ENCODE measurements around the gene ZGLP1. TPM values are rescaled to one million over a fixed set of nuclear protein-coding genes. Genes with fewer than 3 reads are reported as not detected.
A peak's percentile ranks its signal among the peaks of the same experiment; 100 is the strongest.

Gene ZGLP1
- total RNA-seq (4.1 and 9.3 TPM in 2 replicates), polyA plus RNA-seq (6.2 and 12.2 TPM in 2 replicates)

DNA sequence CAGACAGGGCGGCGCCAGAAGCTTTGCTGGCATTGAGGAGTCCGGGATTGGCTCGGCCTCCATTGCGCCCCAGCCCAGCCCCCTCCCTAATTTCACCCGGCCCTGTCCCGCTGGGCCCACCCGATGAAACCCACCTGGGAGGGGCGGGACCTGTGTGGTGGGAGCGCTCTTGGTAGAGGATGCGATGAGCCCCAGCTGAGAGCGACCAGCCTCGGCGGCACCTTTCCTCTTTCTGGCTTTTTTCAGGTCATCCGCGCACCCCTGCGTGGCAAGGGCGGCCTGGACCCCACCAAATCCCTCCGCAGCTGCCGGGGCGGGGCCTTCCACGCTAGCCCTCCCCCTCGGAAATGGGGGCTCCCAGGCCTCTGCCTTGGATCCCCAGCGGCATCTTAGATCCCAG is at the start of gene ZGLP1:
Gene ZGLP1, minus strand, starts transcription at position 393 of the 400 bp plus-strand sequence.
- TF ChIP-seq, protein P1, sequence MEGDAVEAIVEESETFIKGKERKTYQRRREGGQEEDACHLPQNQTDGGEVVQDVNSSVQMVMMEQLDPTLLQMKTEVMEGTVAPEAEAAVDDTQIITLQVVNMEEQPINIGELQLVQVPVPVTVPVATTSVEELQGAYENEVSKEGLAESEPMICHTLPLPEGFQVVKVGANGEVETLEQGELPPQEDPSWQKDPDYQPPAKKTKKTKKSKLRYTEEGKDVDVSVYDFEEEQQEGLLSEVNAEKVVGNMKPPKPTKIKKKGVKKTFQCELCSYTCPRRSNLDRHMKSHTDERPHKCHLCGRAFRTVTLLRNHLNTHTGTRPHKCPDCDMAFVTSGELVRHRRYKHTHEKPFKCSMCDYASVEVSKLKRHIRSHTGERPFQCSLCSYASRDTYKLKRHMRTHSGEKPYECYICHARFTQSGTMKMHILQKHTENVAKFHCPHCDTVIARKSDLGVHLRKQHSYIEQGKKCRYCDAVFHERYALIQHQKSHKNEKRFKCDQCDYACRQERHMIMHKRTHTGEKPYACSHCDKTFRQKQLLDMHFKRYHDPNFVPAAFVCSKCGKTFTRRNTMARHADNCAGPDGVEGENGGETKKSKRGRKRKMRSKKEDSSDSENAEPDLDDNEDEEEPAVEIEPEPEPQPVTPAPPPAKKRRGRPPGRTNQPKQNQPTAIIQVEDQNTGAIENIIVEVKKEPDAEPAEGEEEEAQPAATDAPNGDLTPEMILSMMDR (IDR thresholded peaks at IDR 0.05; ENCODE audit: low read depth, low read length): no peak
- no peaks in the 10 kb centered on the region for H3K4me1 ChIP-seq (ENCODE audit: low read depth)
- DNase-seq (ENCODE audit: low read depth in 1 of 2, low spot score in 1 of 2): no peak
- H3K36me3 ChIP-seq: no peaks in the 10 kb centered on the region
- H3K27ac ChIP-seq: no peak within 1 kb of the TSS
- H3K4me3 ChIP-seq: no peak within 1 kb of the TSS
- H3K27me3 ChIP-seq: no peaks in the 10 kb centered on the region
- H3K9me3 ChIP-seq (ENCODE audit: low read depth): no peaks in the 10 kb centered on the region

DNA sequence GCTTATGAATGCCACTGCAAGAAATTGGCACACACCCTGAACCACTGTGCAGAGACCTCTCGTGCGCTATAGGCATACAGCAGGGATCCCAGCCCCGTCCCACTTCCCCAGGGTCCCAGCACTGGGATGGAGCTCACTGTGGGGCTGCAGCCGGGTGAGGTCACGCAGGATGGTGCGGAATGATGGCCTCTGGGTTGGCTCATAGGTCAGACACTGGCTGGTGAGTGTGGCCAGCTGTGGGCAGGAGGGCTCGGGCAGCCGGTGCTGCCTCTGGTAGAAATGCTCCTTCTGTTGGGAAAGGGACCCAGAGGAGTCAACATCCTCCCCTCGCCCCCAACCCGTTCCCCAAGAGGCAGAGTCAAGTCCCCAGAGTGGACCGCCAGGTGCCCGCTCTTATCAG is 46.8 kb upstream of the ZGLP1 start:
- TF ChIP-seq, protein P1 (IDR thresholded peaks at IDR 0.05; ENCODE audit: low read depth, low read length): no peak
- H3K36me3 ChIP-seq: no peaks in the 10 kb centered on the region
- no peaks in the 10 kb centered on the region for H3K27me3 ChIP-seq
- no peak overlapping the region for H3K27ac ChIP-seq
- no peak for DNase-seq (ENCODE audit: low read depth in 1 of 2, low spot score in 1 of 2)
- H3K9me3 ChIP-seq (ENCODE audit: low read depth): no peaks in the 10 kb centered on the region
- H3K4me1 ChIP-seq (ENCODE audit: low read depth): peaks cover 7% of the 10 kb centered on the region
- no peak overlapping the region for H3K4me3 ChIP-seq

DNA sequence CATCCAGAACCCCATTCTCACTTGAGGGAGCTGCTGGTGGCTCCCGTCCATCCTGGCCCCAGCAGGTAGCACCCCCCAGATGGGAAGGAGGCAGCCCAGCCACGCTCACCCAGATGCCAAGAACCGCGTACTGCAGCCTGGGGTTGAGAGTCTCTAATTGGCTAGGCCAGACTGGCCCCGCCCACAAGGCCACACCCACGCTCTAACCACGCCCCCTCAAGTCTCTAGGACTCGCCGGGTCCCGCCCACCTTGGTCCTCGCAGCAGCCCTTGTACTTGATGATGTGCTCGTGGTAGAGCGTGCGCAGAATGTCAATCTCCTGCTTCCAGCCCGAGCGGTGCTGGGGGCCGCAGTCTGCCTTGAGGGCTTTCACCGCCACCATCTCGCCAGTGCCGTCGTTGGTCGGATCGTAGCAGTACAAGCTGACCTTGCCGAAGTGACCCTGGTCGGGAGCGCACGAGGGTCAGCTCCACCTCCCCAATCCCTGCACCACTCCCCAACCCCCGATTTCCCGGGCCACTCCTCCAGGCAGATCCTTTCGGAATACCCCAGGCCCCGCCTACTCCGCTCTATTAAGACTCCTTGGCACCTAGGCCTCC is 44.3 kb upstream of the ZGLP1 start:
- peak; percentile 25 to 99 for DNase-seq (ENCODE audit: low read depth in 1 of 2, low spot score in 1 of 2)
- peaks cover 7% of the 10 kb centered on the region for H3K4me1 ChIP-seq (ENCODE audit: low read depth)
- H3K4me3 ChIP-seq: peak overlapping the region; percentile 31
- no peaks in the 10 kb centered on the region for H3K27me3 ChIP-seq
- H3K36me3 ChIP-seq: no peaks in the 10 kb centered on the region
- TF ChIP-seq, protein P1 (IDR thresholded peaks at IDR 0.05; ENCODE audit: low read depth, low read length): no peak
- H3K9me3 ChIP-seq (ENCODE audit: low read depth): no peaks in the 10 kb centered on the region
- peak overlapping the region; percentile 86 for H3K27ac ChIP-seq

DNA sequence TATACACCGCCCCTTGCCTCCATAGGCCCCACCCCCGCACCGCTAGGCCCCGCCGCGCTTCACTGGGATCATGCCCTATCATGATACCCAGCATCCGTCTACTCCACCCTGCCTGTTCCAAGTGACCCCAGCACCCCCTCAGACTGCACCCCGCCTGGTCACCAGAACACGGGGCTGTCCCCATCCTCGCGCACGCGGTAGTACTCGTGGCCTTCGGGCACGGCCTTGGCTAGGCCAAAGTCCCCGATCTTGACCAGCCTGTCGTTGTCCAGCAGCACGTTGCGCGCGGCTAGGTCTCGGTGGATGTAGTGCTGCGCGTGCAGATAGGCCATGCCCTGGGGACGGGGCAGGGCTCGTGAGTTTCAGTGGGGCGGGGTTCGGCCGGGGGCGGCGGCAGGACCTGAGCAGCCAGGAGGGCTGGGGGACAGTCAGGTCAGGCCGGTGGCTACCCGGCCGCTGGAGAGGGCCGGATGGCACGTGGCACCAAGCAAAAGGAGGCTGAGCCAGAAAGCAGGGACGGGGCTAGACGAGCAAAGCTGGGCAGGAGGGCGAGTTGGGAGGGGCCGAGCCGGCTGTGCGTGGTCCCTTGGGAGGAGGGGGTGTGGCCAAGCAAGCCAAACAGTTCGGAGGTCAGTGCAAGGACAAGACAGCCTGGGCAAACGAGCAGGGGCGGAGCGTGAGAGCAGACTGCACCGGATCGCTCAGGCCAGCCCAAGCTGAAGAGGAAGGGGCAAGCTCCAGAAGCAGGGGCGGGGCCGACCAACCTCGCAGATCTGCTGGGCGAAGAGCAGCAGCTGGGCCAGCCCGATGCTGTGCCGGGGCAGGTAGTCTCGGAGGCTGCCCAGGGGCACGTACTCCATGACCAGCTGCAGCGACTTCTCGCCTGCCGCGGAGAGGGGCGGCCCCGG is 43.4 kb upstream of the ZGLP1 start:
- H3K27me3 ChIP-seq: no peaks in the 10 kb centered on the region
- no peaks in the 10 kb centered on the region for H3K9me3 ChIP-seq (ENCODE audit: low read depth)
- TF ChIP-seq, protein P1 (IDR thresholded peaks at IDR 0.05; ENCODE audit: low read depth, low read length): no peak
- peaks cover 7% of the 10 kb centered on the region for H3K4me1 ChIP-seq (ENCODE audit: low read depth)
- no peaks in the 10 kb centered on the region for H3K36me3 ChIP-seq
- peak overlapping the region; percentile 86 for H3K27ac ChIP-seq
- H3K4me3 ChIP-seq: peak overlapping the region; percentile 31
- DNase-seq (ENCODE audit: low read depth in 1 of 2, low spot score in 1 of 2): peak; percentile 32 to 95

DNA sequence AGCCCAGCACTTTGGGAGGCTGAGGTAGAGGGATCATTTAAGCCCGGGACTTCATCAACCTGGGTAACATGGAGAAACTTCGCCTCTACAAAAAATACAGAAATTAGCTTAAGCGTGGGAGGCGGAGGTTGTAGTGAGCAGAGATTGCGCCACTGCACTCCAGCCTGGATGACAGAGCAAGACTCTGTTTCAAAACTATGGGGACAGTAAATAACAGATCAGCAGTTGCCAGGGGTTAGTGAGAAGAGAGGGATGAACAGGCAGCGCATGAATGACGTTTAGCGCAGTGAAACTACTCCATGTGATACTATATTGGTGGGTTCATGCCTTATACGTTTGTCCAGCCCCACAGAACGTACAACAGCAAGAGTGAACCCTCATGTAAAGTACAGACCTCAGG is 36.9 kb upstream of the ZGLP1 start:
- Histone ChIP-seq H3K36me3 (no peaks in the 10 kb centered on the region), H3K4me3 (no peak overlapping the region), H3K27me3 (no peaks in the 10 kb centered on the region), H3K27ac (no peak overlapping the region), H3K4me1 (ENCODE audit: low read depth) (no peaks in the 10 kb centered on the region), H3K9me3 (ENCODE audit: low read depth) (no peaks in the 10 kb centered on the region)
- DNase-seq (ENCODE audit: low read depth in 1 of 2, low spot score in 1 of 2): peak in 1 of 2 donors; percentile 56
- TF ChIP-seq, protein P1 (IDR thresholded peaks at IDR 0.05; ENCODE audit: low read depth, low read length): no peak
